ENCODE data around the gene ZNF689. TPM values are rescaled to one million over a fixed set of nuclear protein-coding genes. Genes with fewer than 3 reads are reported as not detected.

Gene ZNF689
- total and polyA plus RNA-seq, 2 of the 13 experiments (the other 11 are each of a cell fraction or from before 2014, with no cell fraction given): 9.7 to 19.5 TPM

GRCh38 chr16:30571445-30572322, 38.5 kb downstream of the ZNF689 start, which contains the start of gene ZNF688 (continued):
- TF ChIP-seq ARID2 (CRISPR knock-in tag; IDR thresholded peaks at IDR 0.05; ENCODE audit: borderline replicate concordance) (0 out of 2 replicates have a peak, but pooled peaks have one; percentile 8), KLF12 (CRISPR knock-in tag; IDR thresholded peaks at IDR 0.05; ENCODE audit: borderline replicate concordance) (peak; percentile 33; the same call in 1 of the 2 replicates), NCOA2 (CRISPR knock-in tag; IDR thresholded peaks at IDR 0.05) (no peak), ZNF318 (CRISPR knock-in tag; IDR thresholded peaks at IDR 0.05) (no peak), ZNF317 (CRISPR knock-in tag; IDR thresholded peaks at IDR 0.05) (no peak; the same call in 1 of the 2 replicates), PHF8 (CRISPR knock-in tag; IDR thresholded peaks at IDR 0.05) (peak; percentile 78), ZNF619 (CRISPR knock-in tag; IDR thresholded peaks at IDR 0.05) (no peak; the same call in 1 of the 2 replicates), ZNF720 (CRISPR knock-in tag; IDR thresholded peaks at IDR 0.05) (no peak), ELF4 (CRISPR knock-in tag; IDR thresholded peaks at IDR 0.05; ENCODE audit: borderline replicate concordance) (peak; percentile 97), MBNL3 (CRISPR knock-in tag; conservative IDR thresholded peaks at IDR 0.05) (no peak), RFX5 (IDR thresholded peaks at IDR 0.05; ENCODE audit: low read depth, low read length) (no peak)
- TF ChIP-seq, protein P1, sequence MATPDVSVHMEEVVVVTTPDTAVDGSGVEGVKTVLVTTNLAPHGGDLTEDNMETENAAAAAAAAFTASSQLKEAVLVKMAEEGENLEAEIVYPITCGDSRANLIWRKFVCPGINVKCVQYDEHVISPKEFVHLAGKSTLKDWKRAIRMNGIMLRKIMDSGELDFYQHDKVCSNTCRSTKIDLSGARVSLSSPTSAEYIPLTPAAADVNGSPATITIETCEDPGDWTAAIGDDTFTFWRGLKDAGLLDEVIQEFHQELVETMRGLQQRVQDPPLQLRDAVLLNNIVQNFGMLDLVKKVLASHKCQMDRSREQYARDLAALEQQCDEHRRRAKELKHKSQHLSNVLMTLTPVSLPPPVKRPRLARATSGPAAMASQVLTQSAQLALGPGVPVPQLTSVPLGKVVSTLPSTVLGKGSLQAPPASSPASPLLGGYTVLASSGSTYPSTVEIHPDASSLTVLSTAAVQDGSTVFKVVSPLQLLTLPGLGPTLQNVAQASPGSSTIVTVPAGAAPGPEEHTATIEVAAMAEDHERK (CRISPR knock-in tag; IDR thresholded peaks at IDR 0.05; ENCODE audit: low read depth): peak; percentile 68
- TF ChIP-seq, protein P2, sequence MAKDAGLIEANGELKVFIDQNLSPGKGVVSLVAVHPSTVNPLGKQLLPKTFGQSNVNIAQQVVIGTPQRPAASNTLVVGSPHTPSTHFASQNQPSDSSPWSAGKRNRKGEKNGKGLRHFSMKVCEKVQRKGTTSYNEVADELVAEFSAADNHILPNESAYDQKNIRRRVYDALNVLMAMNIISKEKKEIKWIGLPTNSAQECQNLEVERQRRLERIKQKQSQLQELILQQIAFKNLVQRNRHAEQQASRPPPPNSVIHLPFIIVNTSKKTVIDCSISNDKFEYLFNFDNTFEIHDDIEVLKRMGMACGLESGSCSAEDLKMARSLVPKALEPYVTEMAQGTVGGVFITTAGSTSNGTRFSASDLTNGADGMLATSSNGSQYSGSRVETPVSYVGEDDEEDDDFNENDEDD (CRISPR knock-in tag; IDR thresholded peaks at IDR 0.05; ENCODE audit: borderline replicate concordance): peak; percentile 99
- TF ChIP-seq, protein P3, sequence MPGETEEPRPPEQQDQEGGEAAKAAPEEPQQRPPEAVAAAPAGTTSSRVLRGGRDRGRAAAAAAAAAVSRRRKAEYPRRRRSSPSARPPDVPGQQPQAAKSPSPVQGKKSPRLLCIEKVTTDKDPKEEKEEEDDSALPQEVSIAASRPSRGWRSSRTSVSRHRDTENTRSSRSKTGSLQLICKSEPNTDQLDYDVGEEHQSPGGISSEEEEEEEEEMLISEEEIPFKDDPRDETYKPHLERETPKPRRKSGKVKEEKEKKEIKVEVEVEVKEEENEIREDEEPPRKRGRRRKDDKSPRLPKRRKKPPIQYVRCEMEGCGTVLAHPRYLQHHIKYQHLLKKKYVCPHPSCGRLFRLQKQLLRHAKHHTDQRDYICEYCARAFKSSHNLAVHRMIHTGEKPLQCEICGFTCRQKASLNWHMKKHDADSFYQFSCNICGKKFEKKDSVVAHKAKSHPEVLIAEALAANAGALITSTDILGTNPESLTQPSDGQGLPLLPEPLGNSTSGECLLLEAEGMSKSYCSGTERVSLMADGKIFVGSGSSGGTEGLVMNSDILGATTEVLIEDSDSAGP (CRISPR knock-in tag; IDR thresholded peaks at IDR 0.05; ENCODE audit: borderline replicate concordance): peak; percentile 78; the same call in 1 of the 2 replicates

Data from HepG2 (cell line).